WTC11 (cell line): ENCODE data around the gene ZNF576. TPM values are rescaled to one million over a fixed set of nuclear protein-coding genes. Genes with fewer than 3 reads are reported as not detected.

Experiments
- ATAC-seq: fragments of 200-7000 bp; cut with Tn5 transposase; 2 replicates; pipeline ENCODE4 v1.10.0; 2021; ENCODE audit warnings: mild to moderate bottlenecking, moderate library complexity
- CTCF ChIA-PET: fragments of 300-600 bp; sonication (Branson Sonifier 250); formaldehyde crosslinking; loops from one replicate; lab custom pipeline; 2021; ENCODE audit warnings: antibody characterized with exemption; lab: Charles Lee
- POLR2A ChIA-PET: fragments of 350-600 bp; sonication (Branson Sonifier 250); formaldehyde crosslinking; loops from one replicate; lab custom pipeline; 2021; ENCODE audit warnings: antibody characterized with exemption; lab: Charles Lee
- DNase-seq: peaks from one replicate; pipeline ENCODE4 v3.0.0; 2021; ENCODE audit warnings: low spot score
- H3K27ac Mint-ChIP-seq: 2 replicates; pipeline ENCODE4 v1.8.0; 2021; ENCODE audit warnings: mixed read lengths
- H3K27me3 Mint-ChIP-seq: 2 replicates; pipeline ENCODE4 v1.8.0; 2021; ENCODE audit warnings: low read depth, mild to moderate bottlenecking, moderate library complexity, mixed read lengths
- H3K36me3 Mint-ChIP-seq: 2 replicates; pipeline ENCODE4 v1.8.0; 2021; ENCODE audit warnings: mixed read lengths
- H3K4me1 Mint-ChIP-seq: 2 replicates; pipeline ENCODE4 v1.8.0; 2022; ENCODE audit warnings: mixed read lengths
- H3K4me3 Mint-ChIP-seq: 2 replicates; pipeline ENCODE4 v1.8.0; 2021; ENCODE audit warnings: mild to moderate bottlenecking, moderate library complexity, mixed read lengths
- H3K9me3 Mint-ChIP-seq: 2 replicates; pipeline ENCODE4 v1.8.0; 2021; ENCODE audit warnings: mixed read lengths
- CREM ChIP-seq: sonication (generic); formaldehyde crosslinking; IDR thresholded peaks from 2 replicates; pipeline ENCODE4 v1.8.1; 2022; ENCODE audit warnings: mild to moderate bottlenecking, missing genetic modification reagents, moderate library complexity
- EMX1 ChIP-seq: fragments of 250-450 bp; sonication (Bioruptor Pico); IDR thresholded peaks from 2 replicates; pipeline ENCODE4 v1.8.0; 2021; ENCODE audit warnings: mild to moderate bottlenecking
- ESRRA ChIP-seq: sonication (generic); formaldehyde crosslinking; IDR thresholded peaks from 2 replicates; pipeline ENCODE4 v1.8.1; 2022; ENCODE audit warnings: mild to moderate bottlenecking, missing genetic modification reagents, borderline replicate concordance
- FOXJ3 ChIP-seq: sonication (generic); formaldehyde crosslinking; IDR thresholded peaks from 2 replicates; pipeline ENCODE4 v1.9.0; 2021; ENCODE audit warnings: missing genetic modification reagents, mild to moderate bottlenecking, borderline replicate concordance
- IRF2 ChIP-seq: sonication (generic); formaldehyde crosslinking; IDR thresholded peaks from 2 replicates; pipeline ENCODE4 v1.8.0; 2022; ENCODE audit warnings: low read depth, missing genetic modification reagents, borderline replicate concordance
- MXD4 ChIP-seq: fragments of 250-450 bp; sonication (Bioruptor Pico); IDR thresholded peaks from 2 replicates; pipeline ENCODE4 v1.8.0; 2021; ENCODE audit warnings: mild to moderate bottlenecking, moderate library complexity, borderline replicate concordance
- NFATC4 ChIP-seq: fragments of 250-450 bp; sonication (Bioruptor Pico); IDR thresholded peaks from 2 replicates; pipeline ENCODE4 v1.9.0; 2021; ENCODE audit warnings: mild to moderate bottlenecking
- NFYB ChIP-seq: sonication (generic); formaldehyde crosslinking; conservative IDR thresholded peaks from 2 replicates; pipeline ENCODE4 v1.8.0; 2022; ENCODE audit warnings: low read depth, missing genetic modification reagents
- NR1H2 ChIP-seq: sonication (generic); formaldehyde crosslinking; IDR thresholded peaks from 2 replicates; pipeline ENCODE4 v1.9.0; 2021; ENCODE audit warnings: mild to moderate bottlenecking, moderate library complexity, missing genetic modification reagents
- SMAD4 ChIP-seq: sonication (generic); formaldehyde crosslinking; IDR thresholded peaks from 2 replicates; pipeline ENCODE4 v1.8.0; 2022; ENCODE audit warnings: mild to moderate bottlenecking, missing genetic modification reagents
- SOX15 ChIP-seq: fragments of 250-450 bp; sonication (Bioruptor Pico); IDR thresholded peaks from 2 replicates; pipeline ENCODE4 v1.9.0; 2021; ENCODE audit warnings: mild to moderate bottlenecking
- ZBTB21 ChIP-seq: sonication (generic); formaldehyde crosslinking; IDR thresholded peaks from 2 replicates; pipeline ENCODE4 v1.8.1; 2023; ENCODE audit warnings: mild to moderate bottlenecking, missing genetic modification reagents, borderline replicate concordance
- ZNF121 ChIP-seq: sonication (generic); formaldehyde crosslinking; IDR thresholded peaks from 2 replicates; pipeline ENCODE4 v1.8.0; 2023; ENCODE audit warnings: missing genetic modification reagents
- ZNF232 ChIP-seq: sonication (generic); formaldehyde crosslinking; IDR thresholded peaks from 2 replicates; pipeline ENCODE4 v1.8.0; 2022; ENCODE audit warnings: mild to moderate bottlenecking, missing genetic modification reagents
- ZNF263 ChIP-seq: sonication (generic); formaldehyde crosslinking; IDR thresholded peaks from 2 replicates; pipeline ENCODE4 v1.8.1; 2022; ENCODE audit warnings: low read depth, mild to moderate bottlenecking, moderate library complexity, missing genetic modification reagents
- ZNF416 ChIP-seq: fragments of 250-450 bp; sonication (Bioruptor Pico); IDR thresholded peaks from 2 replicates; pipeline ENCODE4 v1.9.0; 2021; ENCODE audit warnings: mild to moderate bottlenecking, inconsistent platforms
- total RNA-seq: library from RNA; stranded (reverse); gene quantifications from 3 replicates; pipeline ENCODE4 v1.2.3, GENCODE V29; 2021
- TF ChIP-seq, protein P1 (sequence below): sonication (generic); formaldehyde crosslinking; IDR thresholded peaks from 2 replicates; pipeline ENCODE4 v1.8.0; 2022; ENCODE audit warnings: missing genetic modification reagents
- TF ChIP-seq, protein P2 (sequence below): fragments of 250-450 bp; sonication (Bioruptor Pico); conservative IDR thresholded peaks from 2 replicates; pipeline ENCODE4 v1.9.0; 2021; ENCODE audit warnings: mild to moderate bottlenecking
- TF ChIP-seq, protein P3 (sequence below): sonication (generic); formaldehyde crosslinking; IDR thresholded peaks from 2 replicates; pipeline ENCODE4 v1.8.1; 2022; ENCODE audit warnings: mild to moderate bottlenecking, moderate library complexity, missing genetic modification reagents
- TF ChIP-seq, protein P4 (sequence below): sonication (generic); formaldehyde crosslinking; IDR thresholded peaks from 2 replicates; pipeline ENCODE4 v1.8.1; 2023; ENCODE audit warnings: mild to moderate bottlenecking, missing genetic modification reagents, moderate library complexity
- TF ChIP-seq, protein P5 (sequence below): fragments of 250-450 bp; sonication (Bioruptor Pico); IDR thresholded peaks from 2 replicates; pipeline ENCODE4 v1.9.0; 2021; ENCODE audit warnings: mild to moderate bottlenecking, borderline replicate concordance

The ZNF576 gene
- total RNA-seq, 1 experiment from 2014 or later = 15.9 TPM

DNA sequence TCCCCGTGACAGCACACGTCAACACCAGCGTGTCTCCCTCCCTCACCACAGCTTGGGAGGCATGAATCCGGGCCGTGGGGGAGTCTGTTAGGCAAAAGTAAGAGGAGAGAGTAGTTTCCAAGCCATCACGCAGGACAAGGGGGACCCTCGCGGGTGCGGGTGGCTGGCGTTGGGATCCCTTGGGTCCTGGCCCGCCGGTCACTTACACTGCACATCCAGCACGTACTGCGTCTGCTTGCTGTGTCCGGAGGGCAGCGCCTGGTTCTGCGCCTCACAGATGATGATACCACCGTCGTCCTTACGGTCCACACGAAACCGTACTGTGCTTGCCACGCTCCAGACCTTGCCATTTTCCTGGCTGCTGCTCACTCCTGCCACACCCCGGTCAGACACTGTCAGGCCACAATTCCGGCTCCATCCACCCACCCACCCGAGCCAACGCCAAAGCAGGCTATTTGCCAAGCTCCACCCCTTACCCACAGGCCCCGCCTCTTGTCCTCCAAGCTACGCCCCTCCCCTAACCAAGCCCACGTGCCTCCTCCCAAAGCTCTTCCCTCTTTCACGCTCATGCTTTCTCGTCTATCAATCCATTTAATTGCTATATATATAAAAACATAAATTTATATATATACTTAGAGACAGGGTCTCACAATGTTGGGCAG, 29.7 kb downstream of the ZNF576 start (continued):
- TF ChIP-seq, protein P1, sequence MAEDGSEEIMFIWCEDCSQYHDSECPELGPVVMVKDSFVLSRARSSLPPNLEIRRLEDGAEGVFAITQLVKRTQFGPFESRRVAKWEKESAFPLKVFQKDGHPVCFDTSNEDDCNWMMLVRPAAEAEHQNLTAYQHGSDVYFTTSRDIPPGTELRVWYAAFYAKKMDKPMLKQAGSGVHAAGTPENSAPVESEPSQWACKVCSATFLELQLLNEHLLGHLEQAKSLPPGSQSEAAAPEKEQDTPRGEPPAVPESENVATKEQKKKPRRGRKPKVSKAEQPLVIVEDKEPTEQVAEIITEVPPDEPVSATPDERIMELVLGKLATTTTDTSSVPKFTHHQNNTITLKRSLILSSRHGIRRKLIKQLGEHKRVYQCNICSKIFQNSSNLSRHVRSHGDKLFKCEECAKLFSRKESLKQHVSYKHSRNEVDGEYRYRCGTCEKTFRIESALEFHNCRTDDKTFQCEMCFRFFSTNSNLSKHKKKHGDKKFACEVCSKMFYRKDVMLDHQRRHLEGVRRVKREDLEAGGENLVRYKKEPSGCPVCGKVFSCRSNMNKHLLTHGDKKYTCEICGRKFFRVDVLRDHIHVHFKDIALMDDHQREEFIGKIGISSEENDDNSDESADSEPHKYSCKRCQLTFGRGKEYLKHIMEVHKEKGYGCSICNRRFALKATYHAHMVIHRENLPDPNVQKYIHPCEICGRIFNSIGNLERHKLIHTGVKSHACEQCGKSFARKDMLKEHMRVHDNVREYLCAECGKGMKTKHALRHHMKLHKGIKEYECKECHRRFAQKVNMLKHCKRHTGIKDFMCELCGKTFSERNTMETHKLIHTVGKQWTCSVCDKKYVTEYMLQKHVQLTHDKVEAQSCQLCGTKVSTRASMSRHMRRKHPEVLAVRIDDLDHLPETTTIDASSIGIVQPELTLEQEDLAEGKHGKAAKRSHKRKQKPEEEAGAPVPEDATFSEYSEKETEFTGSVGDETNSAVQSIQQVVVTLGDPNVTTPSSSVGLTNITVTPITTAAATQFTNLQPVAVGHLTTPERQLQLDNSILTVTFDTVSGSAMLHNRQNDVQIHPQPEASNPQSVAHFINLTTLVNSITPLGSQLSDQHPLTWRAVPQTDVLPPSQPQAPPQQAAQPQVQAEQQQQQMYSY (CRISPR knock-in tag) = no peak
- TF ChIP-seq, protein P2, sequence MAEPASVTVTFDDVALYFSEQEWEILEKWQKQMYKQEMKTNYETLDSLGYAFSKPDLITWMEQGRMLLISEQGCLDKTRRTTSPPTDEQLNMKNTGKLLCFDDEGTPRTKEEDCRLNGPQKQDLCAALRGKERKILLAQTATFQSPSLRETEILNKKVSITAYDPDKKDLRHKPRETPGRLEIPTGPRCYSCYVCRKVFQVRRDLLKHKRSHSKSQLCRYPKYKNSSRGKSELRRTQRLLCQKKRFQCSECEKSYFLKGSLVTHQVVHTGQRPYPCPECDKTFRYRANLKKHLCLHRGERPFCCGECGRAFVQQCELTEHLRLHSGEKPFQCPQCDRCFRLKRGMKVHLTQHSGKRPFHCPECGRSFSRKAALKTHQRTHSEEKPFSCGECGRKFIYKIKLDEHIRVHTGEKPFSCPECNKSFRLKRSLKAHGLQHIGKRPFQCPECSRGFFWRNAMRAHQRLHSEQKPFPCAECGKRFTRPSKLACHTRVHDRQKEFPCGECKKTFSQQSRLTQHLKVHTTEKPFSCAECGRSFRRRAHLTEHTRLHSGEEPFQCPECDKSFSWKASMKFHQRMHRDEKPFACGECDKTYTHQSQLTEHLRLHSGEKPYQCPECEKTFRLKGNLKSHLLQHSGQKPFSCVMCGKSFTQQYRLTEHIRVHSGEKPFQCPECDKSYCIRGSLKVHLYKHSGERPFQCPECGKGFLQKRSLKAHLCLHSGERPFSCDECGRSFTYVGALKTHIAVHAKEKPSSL (CRISPR knock-in tag) = no peak
- TF ChIP-seq ESRRA (CRISPR knock-in tag) = no peak

DNA sequence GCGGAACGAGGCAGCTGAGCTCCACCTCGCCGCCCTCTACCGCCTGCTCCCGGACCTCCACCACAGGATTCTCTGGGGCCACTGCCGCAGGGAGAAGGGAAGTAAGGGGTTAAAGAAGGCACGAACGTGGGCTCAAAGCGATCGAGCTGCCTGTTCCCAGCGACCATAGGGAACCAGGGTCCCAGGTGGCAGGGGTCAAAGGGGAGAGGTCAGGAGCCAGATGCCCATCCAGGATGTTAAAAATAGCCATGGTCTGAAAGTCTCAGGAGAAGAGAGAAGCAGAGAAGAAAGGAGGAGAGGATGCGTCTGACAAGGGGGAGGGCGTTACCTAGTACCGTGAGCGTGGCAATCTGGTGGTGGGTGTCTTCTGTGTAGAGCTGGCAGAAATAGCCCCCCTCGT, 30.4 kb downstream of the ZNF576 start:
- Mint-ChIP-seq H3K4me1 (peaks cover 15% of the 10 kb centered on the region), H3K27me3 (peaks cover 43% of the 10 kb centered on the region), H3K27ac (no peak overlapping the region), H3K4me3 (no peak overlapping the region), H3K36me3 (no peaks in the 10 kb centered on the region), H3K9me3 (no peaks in the 10 kb centered on the region)
- DNase-seq (no peak), ATAC-seq (no peak)
- TF ChIP-seq, protein P3, sequence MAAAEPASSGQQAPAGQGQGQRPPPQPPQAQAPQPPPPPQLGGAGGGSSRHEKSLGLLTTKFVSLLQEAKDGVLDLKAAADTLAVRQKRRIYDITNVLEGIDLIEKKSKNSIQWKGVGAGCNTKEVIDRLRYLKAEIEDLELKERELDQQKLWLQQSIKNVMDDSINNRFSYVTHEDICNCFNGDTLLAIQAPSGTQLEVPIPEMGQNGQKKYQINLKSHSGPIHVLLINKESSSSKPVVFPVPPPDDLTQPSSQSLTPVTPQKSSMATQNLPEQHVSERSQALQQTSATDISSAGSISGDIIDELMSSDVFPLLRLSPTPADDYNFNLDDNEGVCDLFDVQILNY = no peak
- TF ChIP-seq NFATC4 (CRISPR knock-in tag) = no peak
- TF ChIP-seq SMAD4 (CRISPR knock-in tag) = no peak
- TF ChIP-seq ZBTB21 (CRISPR knock-in tag) = no peak
- TF ChIP-seq NR1H2 = no peak
- TF ChIP-seq, protein P4, sequence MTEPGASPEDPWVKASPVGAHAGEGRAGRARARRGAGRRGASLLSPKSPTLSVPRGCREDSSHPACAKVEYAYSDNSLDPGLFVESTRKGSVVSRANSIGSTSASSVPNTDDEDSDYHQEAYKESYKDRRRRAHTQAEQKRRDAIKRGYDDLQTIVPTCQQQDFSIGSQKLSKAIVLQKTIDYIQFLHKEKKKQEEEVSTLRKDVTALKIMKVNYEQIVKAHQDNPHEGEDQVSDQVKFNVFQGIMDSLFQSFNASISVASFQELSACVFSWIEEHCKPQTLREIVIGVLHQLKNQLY (CRISPR knock-in tag) = no peak
- TF ChIP-seq IRF2 = no peak
- TF ChIP-seq, protein P5, sequence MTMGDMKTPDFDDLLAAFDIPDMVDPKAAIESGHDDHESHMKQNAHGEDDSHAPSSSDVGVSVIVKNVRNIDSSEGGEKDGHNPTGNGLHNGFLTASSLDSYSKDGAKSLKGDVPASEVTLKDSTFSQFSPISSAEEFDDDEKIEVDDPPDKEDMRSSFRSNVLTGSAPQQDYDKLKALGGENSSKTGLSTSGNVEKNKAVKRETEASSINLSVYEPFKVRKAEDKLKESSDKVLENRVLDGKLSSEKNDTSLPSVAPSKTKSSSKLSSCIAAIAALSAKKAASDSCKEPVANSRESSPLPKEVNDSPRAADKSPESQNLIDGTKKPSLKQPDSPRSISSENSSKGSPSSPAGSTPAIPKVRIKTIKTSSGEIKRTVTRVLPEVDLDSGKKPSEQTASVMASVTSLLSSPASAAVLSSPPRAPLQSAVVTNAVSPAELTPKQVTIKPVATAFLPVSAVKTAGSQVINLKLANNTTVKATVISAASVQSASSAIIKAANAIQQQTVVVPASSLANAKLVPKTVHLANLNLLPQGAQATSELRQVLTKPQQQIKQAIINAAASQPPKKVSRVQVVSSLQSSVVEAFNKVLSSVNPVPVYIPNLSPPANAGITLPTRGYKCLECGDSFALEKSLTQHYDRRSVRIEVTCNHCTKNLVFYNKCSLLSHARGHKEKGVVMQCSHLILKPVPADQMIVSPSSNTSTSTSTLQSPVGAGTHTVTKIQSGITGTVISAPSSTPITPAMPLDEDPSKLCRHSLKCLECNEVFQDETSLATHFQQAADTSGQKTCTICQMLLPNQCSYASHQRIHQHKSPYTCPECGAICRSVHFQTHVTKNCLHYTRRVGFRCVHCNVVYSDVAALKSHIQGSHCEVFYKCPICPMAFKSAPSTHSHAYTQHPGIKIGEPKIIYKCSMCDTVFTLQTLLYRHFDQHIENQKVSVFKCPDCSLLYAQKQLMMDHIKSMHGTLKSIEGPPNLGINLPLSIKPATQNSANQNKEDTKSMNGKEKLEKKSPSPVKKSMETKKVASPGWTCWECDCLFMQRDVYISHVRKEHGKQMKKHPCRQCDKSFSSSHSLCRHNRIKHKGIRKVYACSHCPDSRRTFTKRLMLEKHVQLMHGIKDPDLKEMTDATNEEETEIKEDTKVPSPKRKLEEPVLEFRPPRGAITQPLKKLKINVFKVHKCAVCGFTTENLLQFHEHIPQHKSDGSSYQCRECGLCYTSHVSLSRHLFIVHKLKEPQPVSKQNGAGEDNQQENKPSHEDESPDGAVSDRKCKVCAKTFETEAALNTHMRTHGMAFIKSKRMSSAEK (CRISPR knock-in tag) = no peak
- TF ChIP-seq ZNF416 (CRISPR knock-in tag) = no peak
- no peak for TF ChIP-seq SOX15 (CRISPR knock-in tag)
- TF ChIP-seq EMX1 (CRISPR knock-in tag) = no peak
- no peak for TF ChIP-seq ZNF232 (CRISPR knock-in tag)
- no peak for TF ChIP-seq ESRRA (CRISPR knock-in tag)
- no peak for TF ChIP-seq CREM
- TF ChIP-seq MXD4 (CRISPR knock-in tag) = no peak
- TF ChIP-seq NFYB (CRISPR knock-in tag) = no peak
- TF ChIP-seq ZNF263 (CRISPR knock-in tag) = no peak
- TF ChIP-seq ZNF121 (CRISPR knock-in tag) = no peak
- TF ChIP-seq FOXJ3 (CRISPR knock-in tag) = no peak
- POLR2A ChIA-PET = interaction anchor here (0.6 kb wide), 1 partner anchor 108 kb away, joined by 3 read pairs; no protein-coding TSS in a partner anchor
- CTCF ChIA-PET = interaction anchor here (0.7 to 3.6 kb wide), 13 partner anchors 9 to 1156 kb away, joined by 3 to 18 read pairs (median 5); partner anchors contain the start of genes IRGQ, ZNF575 and ZNF576
